ENCODE results near the gene ZNF428. TPM values are rescaled to one million over a fixed set of nuclear protein-coding genes. Genes with fewer than 3 reads are reported as not detected.

ZNF428 gene
- total RNA-seq, 3 donors from 2014 or later, result 13.6 to 40.2 (median 19.4) TPM

DNA sequence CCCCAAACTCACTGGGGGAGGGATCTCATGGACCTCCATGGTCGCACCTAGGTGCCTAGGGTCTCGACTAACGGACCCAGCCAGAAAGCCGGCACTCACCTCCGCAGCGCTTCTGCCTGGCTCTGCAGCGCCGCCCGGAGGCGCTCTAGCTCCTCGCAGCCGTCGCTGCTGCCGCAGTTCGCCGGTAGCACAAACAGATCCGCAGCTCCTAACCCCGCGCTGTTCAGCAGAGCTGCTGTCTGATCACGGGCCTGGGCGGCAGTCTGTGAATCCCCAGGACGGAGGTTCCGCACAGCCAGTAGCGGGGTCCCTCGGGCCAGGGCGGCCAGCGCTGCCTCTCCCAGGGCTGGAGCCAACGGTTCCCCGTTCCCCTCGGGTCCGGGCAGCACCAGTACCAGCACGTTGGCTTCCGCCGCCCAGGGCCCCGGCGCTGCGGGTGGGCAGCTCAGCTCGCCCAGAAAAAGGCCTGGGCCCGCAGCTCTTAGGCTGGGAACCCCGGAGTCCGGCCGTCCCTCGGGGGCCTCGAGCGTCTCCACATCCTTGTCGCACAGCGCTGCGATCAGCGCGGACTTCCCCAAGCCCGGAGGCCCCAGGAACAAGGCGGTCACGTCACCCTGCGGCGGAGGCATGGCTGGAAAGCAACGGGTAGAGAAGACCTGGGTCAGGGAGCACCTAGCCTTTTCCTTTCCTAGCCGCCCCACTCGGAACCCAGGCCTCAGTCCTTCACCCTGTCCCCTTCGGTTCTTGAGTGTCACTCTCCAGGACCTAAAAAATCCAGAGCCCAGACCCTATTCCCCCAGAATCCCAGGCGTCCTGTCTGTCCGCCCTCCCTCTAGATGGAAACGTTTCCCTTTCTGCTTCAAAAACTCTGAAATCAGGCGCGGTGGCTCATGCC, 24.5 kb downstream of the ZNF428 start:
- ATAC-seq (peak; percentile 60), DNase-seq (peak; percentile 66 to 83 (median 75))
- Histone ChIP-seq H3K36me3 (ENCODE audit: low read depth) (no peaks in the 10 kb centered on the region), H3K4me3 (peak overlapping the region; percentile 29), H3K9me3 (no peaks in the 10 kb centered on the region), H3K4me1 (ENCODE audit: low read depth) (peaks cover 36% of the 10 kb centered on the region)
- intact Hi-C loops (cut with DNase I, micrococcal nuclease), result loop anchor here in 1 of 2 donors (2.0 kb wide), 1 partner anchor 60 kb away; no protein-coding TSS in a partner anchor
- peak; percentile 64 for TF ChIP-seq CTCF (IDR thresholded peaks at IDR 0.05)

- intact Hi-C loops (cut with DNase I, micrococcal nuclease), result loop anchor here in 1 of 2 donors (2.0 kb wide), 1 partner anchor 59 kb away; no protein-coding TSS in a partner anchor
- Histone ChIP-seq H3K9me3 (no peaks in the 10 kb centered on the region), H3K4me1 (ENCODE audit: low read depth) (peaks cover 36% of the 10 kb centered on the region), H3K4me3 (no peak overlapping the region), H3K36me3 (ENCODE audit: low read depth) (no peaks in the 10 kb centered on the region)
- no peak for TF ChIP-seq CTCF (IDR thresholded peaks at IDR 0.05)
- ATAC-seq, result no peak
- DNase-seq, result no peak
Observed at GRCh38 chr19:43594081-43594697, 25.2 kb downstream of the ZNF428 start.

- Histone ChIP-seq H3K4me3 (no peak overlapping the region), H3K36me3 (ENCODE audit: low read depth) (no peaks in the 10 kb centered on the region), H3K9me3 (no peaks in the 10 kb centered on the region), H3K4me1 (ENCODE audit: low read depth) (peaks cover 33% of the 10 kb centered on the region)
- ATAC-seq (no peak), DNase-seq (no peak)
- intact Hi-C loops (cut with DNase I, micrococcal nuclease), result no loop called here
- TF ChIP-seq CTCF (IDR thresholded peaks at IDR 0.05), result no peak
Observed at GRCh38 chr19:43592800-43593350, 26.6 kb downstream of the ZNF428 start.

DNA sequence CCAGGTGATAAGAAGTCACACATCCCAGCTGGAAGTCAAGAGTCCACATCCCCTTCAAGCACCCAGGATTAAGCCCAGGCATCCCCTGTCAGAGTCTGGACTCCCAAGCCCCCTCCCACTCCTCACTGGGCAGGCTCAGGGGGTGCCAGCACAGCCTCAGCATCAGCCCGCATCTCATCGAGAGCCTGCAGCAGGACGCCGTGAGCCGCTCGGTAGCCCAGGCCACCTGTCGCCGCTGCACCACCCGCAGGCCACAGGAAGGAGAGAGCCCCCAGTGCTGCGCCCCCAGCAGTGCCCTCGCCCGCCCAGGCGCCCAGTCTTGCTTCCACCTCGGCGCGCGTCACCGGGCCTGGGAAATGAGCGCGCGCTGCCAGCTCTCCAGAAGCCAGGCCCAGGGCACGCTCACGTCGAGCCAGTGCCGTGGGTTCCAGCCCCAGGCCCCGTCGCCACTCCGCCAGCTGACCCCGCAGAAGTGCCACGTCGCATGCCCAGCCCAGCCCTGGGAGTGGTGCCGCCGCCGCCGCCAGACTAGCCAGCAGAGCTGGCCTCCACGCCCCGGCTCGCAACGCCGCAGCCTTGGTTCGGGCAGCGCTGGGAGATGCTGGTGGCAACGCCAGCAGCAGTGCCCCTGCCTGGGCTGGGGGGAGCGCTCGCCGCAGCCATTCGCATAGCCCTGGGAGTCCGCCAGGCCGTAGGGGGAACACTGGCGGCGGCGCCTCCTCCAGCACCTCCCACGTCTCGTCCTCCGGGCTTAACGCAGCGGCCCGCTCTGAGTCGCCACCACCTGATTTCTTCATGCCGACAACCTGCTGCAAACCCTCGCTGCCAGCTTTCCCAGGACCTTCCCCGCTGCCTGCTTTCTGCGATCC, 27.3 kb downstream of the ZNF428 start:
- H3K9me3 ChIP-seq, result no peaks in the 10 kb centered on the region
- DNase-seq (peak in 1 of 3 donors; percentile 50), ATAC-seq (no peak)
- no peaks in the 10 kb centered on the region for H3K36me3 ChIP-seq (ENCODE audit: low read depth)
- peaks cover 26% of the 10 kb centered on the region for H3K4me1 ChIP-seq (ENCODE audit: low read depth)
- H3K4me3 ChIP-seq, result no peak overlapping the region
- no peak for TF ChIP-seq CTCF (IDR thresholded peaks at IDR 0.05)
- intact Hi-C loops (cut with DNase I, micrococcal nuclease), result no loop called here

GRCh38 chr19:43589678-43590077, 29.8 kb downstream of the ZNF428 start:
- Histone ChIP-seq H3K4me3 (no peak overlapping the region), H3K4me1 (ENCODE audit: low read depth) (peaks cover 15% of the 10 kb centered on the region), H3K9me3 (no peaks in the 10 kb centered on the region), H3K36me3 (ENCODE audit: low read depth) (no peaks in the 10 kb centered on the region)
- DNase-seq, result no peak
- no peak for ATAC-seq
- intact Hi-C loops (cut with DNase I, micrococcal nuclease), result no loop called here
- no peak for TF ChIP-seq CTCF (IDR thresholded peaks at IDR 0.05)

Measured in mucosa of descending colon (tissue), 3 donors.